HEK293T (cell line): Measurements from ENCODE around the gene COL9A2.
"Not testable (repeated sequence)": the region's sequence is repeated elsewhere in the genome, so short reads cannot be mapped to it uniquely, and the experiment has no call there.

Experiments
- CTCF ChIA-PET: fragments of 350-600 bp; formaldehyde crosslinking; extraction: SDS; loops from one replicate; lab custom pipeline; 2021; ENCODE audit warnings: antibody characterized with exemption, inconsistent platforms; lab: Yijun Ruan, JAX
- POLR2A ChIA-PET: fragments of 350-600 bp; formaldehyde crosslinking; extraction: SDS; loops from one replicate; lab custom pipeline; 2020; ENCODE audit warnings: antibody characterized with exemption, inconsistent platforms; lab: Yijun Ruan, JAX
- DNase-seq: peaks from one replicate; pipeline ENCODE4 v3.0.0; 2012; ENCODE audit warnings: mixed read lengths; ENCODE audit errors: extremely low spot score
- ARNT ChIP-seq: fragments of 450-650 bp; IDR thresholded peaks from 2 replicates; pipeline ENCODE4 v1.6.1; 2017; ENCODE audit warnings: mild to moderate bottlenecking
- BHLHE40 ChIP-seq: fragments of 450-650 bp; IDR thresholded peaks from 2 replicates; pipeline ENCODE4 v1.6.1; 2016; ENCODE audit warnings: mild to moderate bottlenecking, moderate library complexity, borderline replicate concordance
- CTBP1 ChIP-seq: fragments of 450-650 bp; IDR thresholded peaks from 2 replicates; pipeline ENCODE4 v1.6.1; 2016; ENCODE audit warnings: borderline replicate concordance
- ELF4 ChIP-seq: fragments of 450-650 bp; IDR thresholded peaks from 2 replicates; pipeline ENCODE4 v1.6.1; 2017; ENCODE audit warnings: antibody characterized with exemption
- FOXA1 ChIP-seq: fragments of 450-650 bp; IDR thresholded peaks from 2 replicates; pipeline ENCODE4 v1.6.1; 2016; ENCODE audit warnings: mild to moderate bottlenecking
- FOXK2 ChIP-seq: fragments of 450-650 bp; IDR thresholded peaks from 2 replicates; pipeline ENCODE4 v1.6.1; 2016; ENCODE audit warnings: mild to moderate bottlenecking
- FOXM1 ChIP-seq: fragments of 450-650 bp; IDR thresholded peaks from 2 replicates; pipeline ENCODE4 v1.6.1; 2017; ENCODE audit warnings: mild to moderate bottlenecking, borderline replicate concordance
- HDGF ChIP-seq: fragments of 450-650 bp; IDR thresholded peaks from 2 replicates; pipeline ENCODE4 v1.6.1; 2017; ENCODE audit warnings: antibody characterized with exemption, borderline replicate concordance
- L3MBTL2 ChIP-seq: fragments of 450-650 bp; conservative IDR thresholded peaks from 2 replicates; pipeline ENCODE4 v1.6.1; 2016; ENCODE audit warnings: mild to moderate bottlenecking
- LEF1 ChIP-seq: fragments of 450-650 bp; IDR thresholded peaks from 2 replicates; pipeline ENCODE4 v1.6.1; 2017; ENCODE audit warnings: mild to moderate bottlenecking, borderline replicate concordance
- NFRKB ChIP-seq: fragments of 450-650 bp; IDR thresholded peaks from 2 replicates; pipeline ENCODE4 v1.6.1; 2016; ENCODE audit warnings: mild to moderate bottlenecking, moderate library complexity
- SP1 ChIP-seq: fragments of 450-650 bp; IDR thresholded peaks from 2 replicates; pipeline ENCODE4 v1.6.1; 2017
- SUZ12 ChIP-seq: fragments of 450-650 bp; IDR thresholded peaks from 2 replicates; pipeline ENCODE4 v1.6.1; 2016; ENCODE audit warnings: mild to moderate bottlenecking
- TARDBP ChIP-seq: fragments of 450-650 bp; IDR thresholded peaks from 2 replicates; pipeline ENCODE4 v1.6.1; 2016
- ZNF384 ChIP-seq: fragments of 450-650 bp; IDR thresholded peaks from 2 replicates; pipeline ENCODE4 v1.6.1; 2016
- TF ChIP-seq, protein P1 (sequence below): fragments of 450-650 bp; IDR thresholded peaks from 2 replicates; pipeline ENCODE4 v1.6.1; 2016

Gene COL9A2

DNA sequence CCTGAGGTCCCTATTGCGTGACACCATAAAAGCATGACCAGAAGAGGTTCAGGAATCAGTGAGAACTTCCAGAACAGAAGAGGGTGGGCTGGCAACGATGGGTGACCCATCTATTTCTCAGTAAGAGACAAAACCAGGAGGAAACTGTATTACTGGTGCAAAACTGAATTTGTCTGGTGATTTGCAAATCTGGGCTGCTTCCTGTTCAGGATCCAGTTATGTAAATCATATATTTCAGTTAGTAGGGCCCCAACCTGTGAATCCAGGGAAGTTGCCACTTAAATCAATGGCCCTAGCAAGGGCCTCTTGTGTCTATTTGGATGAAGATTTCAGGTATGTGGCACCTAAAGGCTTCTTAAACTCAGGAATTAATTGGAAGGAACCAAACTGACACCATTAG lies 33.3 kb upstream of the COL9A2 start:
- ChIA-PET POLR2A (no interaction called here), CTCF (no interaction called here)
- TF ChIP-seq FOXA1 (no peak), CTBP1 (no peak), SUZ12 (no peak), ARNT (no peak), TARDBP (no peak), LEF1 (no peak), FOXM1 (no peak), ELF4 (no peak), BHLHE40 (no peak), ZNF384 (no peak), SP1 (no peak), FOXK2 (no peak), HDGF (no peak), L3MBTL2 (no peak), NFRKB (no peak)
- TF ChIP-seq, protein P1, sequence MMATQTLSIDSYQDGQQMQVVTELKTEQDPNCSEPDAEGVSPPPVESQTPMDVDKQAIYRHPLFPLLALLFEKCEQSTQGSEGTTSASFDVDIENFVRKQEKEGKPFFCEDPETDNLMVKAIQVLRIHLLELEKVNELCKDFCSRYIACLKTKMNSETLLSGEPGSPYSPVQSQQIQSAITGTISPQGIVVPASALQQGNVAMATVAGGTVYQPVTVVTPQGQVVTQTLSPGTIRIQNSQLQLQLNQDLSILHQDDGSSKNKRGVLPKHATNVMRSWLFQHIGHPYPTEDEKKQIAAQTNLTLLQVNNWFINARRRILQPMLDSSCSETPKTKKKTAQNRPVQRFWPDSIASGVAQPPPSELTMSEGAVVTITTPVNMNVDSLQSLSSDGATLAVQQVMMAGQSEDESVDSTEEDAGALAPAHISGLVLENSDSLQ: no peak
- DNase-seq: no peak

DNA sequence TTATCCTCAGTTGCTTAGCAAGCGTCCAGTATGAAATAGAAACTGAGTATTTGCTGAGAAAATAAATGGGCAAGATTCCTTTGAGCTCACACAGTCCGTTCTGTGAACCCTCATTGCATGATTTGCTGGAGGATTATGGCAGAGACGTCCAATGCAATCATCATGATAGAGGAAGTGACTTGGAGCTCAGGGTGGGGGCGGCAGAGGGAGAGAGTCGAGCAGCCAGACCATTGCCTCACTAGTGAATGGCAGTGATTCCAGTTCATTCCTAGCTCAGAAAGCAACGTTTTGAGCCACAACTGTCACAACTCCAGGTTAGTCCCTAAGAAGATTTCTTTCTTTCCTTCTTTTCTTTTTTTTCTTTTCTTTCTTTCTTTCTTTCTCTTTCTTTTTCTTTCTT lies 27.5 kb upstream of the COL9A2 start:
- TF ChIP-seq BHLHE40 (no peak), TARDBP (no peak), FOXK2 (no peak), ELF4 (no peak), NFRKB (no peak)
- TF ChIP-seq, protein P1: no peak
- no peak for DNase-seq
- CTCF ChIA-PET: interaction anchor here (0.8 to 1.1 kb wide), 2 partner anchors 60 to 201 kb away, joined by 3 to 5 read pairs; no protein-coding TSS in a partner anchor
- POLR2A ChIA-PET: interaction anchor here (1.0 kb wide), 1 partner anchor 30 kb away, joined by 3 read pairs; no protein-coding TSS in a partner anchor

DNA sequence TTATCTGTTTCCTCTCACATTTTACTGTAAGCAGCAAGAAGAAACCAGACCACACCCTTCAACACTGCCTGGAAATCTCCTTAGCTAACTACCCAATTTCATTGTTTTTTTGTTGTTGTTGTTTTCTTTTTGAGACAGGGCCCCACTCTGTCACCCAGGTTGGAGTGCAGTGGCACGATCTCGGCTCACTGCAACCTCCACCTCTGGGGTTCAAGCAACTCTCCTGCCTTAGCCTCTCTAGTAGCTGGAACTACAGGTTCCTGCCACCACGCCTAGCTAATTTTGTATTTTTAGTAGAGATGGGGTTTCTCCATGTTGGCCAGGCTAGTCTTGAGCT lies 25.3 kb upstream of the COL9A2 start:
- CTCF ChIA-PET, DNase-seq: not testable (repeated sequence)
- POLR2A ChIA-PET: interaction anchor here (0.6 to 1.1 kb wide), 2 partner anchors 10 to 142 kb away, joined by 3 read pairs; no protein-coding TSS in a partner anchor

DNA sequence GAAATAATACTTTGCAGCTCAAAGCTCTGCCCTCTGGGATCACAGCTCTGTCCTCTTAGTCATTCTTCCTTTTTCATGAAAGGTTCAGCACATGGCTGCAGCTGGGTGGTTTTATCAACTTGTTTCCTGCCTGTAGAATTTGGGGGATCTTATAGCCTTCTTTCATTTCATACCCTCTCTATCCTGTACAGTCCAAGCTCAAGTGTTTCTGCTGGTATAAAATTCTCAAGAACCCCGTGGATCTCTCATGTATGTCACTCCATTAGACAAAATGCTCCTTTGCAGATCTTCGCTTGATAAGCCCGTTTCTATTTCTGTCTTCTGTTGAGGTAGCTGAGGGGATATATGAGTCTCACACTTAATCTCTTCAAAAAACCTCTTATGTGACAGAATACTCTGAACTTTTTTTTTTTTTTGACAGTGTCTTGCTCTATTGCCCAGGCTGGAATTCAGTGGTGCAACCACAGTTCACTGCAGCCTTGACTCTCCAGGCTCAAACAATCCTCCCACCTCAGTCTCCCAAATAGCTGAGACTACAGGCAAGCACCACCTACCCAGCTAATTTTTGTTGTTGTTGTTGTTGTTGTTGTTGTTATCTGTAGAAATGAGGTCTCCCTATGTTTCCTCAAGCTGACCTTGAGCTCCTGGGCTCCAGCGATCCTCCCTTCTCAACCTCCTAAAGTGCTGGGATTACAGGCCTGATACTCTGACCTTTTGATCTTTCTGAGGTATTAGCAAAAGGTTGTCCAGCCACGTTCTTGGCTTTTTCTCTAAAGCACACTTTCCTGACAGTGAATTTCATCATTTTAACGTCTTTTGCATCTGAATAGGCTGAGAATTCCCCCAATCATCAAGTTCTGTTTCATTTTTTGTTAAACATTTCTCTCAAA lies 24.6 kb upstream of the COL9A2 start:
- POLR2A ChIA-PET: interaction anchor here (0.6 kb wide), 1 partner anchor 141 kb away, joined by 3 read pairs; no protein-coding TSS in a partner anchor
- DNase-seq: no peak
- CTCF ChIA-PET: no interaction called here
- TF ChIP-seq LEF1 (no peak), CTBP1 (no peak), ARNT (no peak), TARDBP (no peak), FOXM1 (no peak), L3MBTL2 (no peak), BHLHE40 (no peak), HDGF (no peak), NFRKB (no peak), SP1 (no peak), ZNF384 (no peak)
- TF ChIP-seq, protein P1: no peak

DNA sequence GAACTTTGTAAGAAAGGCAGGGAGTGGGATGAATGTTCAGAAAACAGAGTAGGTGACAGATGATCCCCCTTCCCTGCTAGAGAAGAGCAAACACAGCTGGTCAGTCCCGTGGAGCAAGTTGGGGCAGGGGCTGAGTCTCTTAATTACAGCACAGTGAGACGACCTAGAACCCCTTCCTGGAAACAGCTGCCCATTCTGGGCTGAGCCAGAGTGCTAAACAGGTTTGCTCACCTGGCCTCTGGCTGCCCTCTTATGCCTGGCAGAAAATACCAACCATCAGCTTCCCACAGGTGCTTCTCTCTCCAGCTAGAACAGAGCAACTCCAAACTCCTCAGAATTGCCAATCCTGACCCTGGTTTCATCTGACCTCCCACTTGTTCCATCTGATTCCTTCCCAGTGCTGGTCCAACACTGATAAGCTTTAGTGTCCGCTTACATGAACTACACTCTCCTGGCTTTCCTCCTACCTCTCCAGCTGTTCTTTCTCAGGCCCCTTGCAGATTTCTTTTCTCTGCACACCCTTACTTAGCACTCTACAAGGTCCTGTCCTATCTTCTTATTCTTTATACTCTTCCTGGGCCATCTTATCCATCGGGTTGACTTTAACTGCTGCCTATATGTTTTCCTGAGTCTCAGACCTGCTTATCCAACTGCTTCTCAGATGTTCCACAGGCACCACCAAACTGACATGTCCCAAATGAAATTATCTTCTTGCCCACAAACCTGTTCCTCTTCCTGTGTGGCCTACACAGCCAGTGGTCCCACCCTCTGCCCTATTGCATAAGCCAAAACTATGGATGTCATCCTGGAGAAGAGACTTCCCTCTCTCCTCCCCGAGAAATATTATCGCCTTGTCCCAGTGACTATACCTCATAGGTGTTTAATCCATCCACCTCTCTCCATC lies 22.6 kb upstream of the COL9A2 start:
- DNase-seq: no peak
- ChIA-PET CTCF (interaction anchor here (0.7 to 3.5 kb wide), 21 partner anchors 10 to 262 kb away, joined by 3 to 40 read pairs (median 4); partner anchors contain the start of gene SMAP2), POLR2A (no interaction called here)
- TF ChIP-seq HDGF (no peak), NFRKB (no peak), L3MBTL2 (no peak), ARNT (no peak), ELF4 (no peak), SP1 (no peak), CTBP1 (no peak), BHLHE40 (no peak), FOXA1 (no peak), FOXK2 (no peak), TARDBP (no peak), LEF1 (no peak), FOXM1 (no peak)
- TF ChIP-seq, protein P1: no peak
